GM12892 (cell line): Measurements from ENCODE around the gene MAT1A.

Source experiments
- POLR2AphosphoS5 ChIP-seq: IDR thresholded peaks from 2 replicates; pipeline ENCODE4 v1.6.1; 2011; ENCODE audit warnings: low read depth, low read length, control low read depth
- TAF1 ChIP-seq: IDR thresholded peaks from 2 replicates; pipeline ENCODE4 v1.6.1; 2011; ENCODE audit warnings: low read depth, mild to moderate bottlenecking, control low read depth, low read length, borderline replicate concordance

DNA sequence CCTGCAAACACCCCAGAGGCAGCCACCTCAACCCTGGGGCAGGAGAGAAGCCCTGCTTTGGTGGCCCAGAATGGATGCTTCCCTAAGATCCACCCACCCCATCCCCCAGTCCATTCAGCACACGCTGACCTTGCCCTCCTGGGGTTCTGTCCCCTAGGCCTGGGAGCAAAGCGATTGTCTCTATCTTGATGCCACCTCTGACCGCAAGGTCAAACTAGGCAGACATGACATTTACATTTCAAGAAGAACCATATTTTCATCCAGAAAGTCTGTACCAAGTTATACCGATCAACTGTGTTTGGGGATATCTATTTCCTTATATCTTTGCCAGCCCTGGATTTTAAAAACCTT is 23.0 kb downstream of the MAT1A start:
- TF ChIP-seq TAF1: no peak
- no peak for TF ChIP-seq POLR2AphosphoS5
